GM12872 (cell line): ENCODE results near the gene PRSS58.

Source experiments
- CTCF ChIP-seq: IDR thresholded peaks from 3 replicates; pipeline ENCODE4 v1.5.1; 2011; ENCODE audit warnings: low read depth, mild to moderate bottlenecking, low read length, moderate library complexity; ENCODE audit not compliant: insufficient read depth

PRSS58 gene

GRCh38 chr7:142249918-142250317 is 7.9 kb downstream of the PRSS58 start:
- no peak for TF ChIP-seq CTCF

- TF ChIP-seq CTCF = no peak
Observed at GRCh38 chr7:142248166-142249160, 9.4 kb downstream of the PRSS58 start.

- TF ChIP-seq CTCF = no peak
Observed at GRCh38 chr7:142243823-142244222, 14.0 kb downstream of the PRSS58 start.

- TF ChIP-seq CTCF = no peak
Observed at GRCh38 chr7:142240546-142240945, 17.3 kb downstream of the PRSS58 start.

- peak; percentile 34; the same call in 2 of the 3 replicates for TF ChIP-seq CTCF
Observed at GRCh38 chr7:142231716-142232115, 26.1 kb downstream of the PRSS58 start.

- TF ChIP-seq CTCF = no peak
Observed at GRCh38 chr7:142228537-142229104, 29.2 kb downstream of the PRSS58 start.
